ENCODE data around the gene MBOAT7.

GRCh38 chr19:54201172-54201701, 11.9 kb upstream of the MBOAT7 start:
- TF ChIP-seq, protein P1, sequence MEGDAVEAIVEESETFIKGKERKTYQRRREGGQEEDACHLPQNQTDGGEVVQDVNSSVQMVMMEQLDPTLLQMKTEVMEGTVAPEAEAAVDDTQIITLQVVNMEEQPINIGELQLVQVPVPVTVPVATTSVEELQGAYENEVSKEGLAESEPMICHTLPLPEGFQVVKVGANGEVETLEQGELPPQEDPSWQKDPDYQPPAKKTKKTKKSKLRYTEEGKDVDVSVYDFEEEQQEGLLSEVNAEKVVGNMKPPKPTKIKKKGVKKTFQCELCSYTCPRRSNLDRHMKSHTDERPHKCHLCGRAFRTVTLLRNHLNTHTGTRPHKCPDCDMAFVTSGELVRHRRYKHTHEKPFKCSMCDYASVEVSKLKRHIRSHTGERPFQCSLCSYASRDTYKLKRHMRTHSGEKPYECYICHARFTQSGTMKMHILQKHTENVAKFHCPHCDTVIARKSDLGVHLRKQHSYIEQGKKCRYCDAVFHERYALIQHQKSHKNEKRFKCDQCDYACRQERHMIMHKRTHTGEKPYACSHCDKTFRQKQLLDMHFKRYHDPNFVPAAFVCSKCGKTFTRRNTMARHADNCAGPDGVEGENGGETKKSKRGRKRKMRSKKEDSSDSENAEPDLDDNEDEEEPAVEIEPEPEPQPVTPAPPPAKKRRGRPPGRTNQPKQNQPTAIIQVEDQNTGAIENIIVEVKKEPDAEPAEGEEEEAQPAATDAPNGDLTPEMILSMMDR (conservative IDR thresholded peaks at IDR 0.05; ENCODE audit: low read length): no peak
- TF ChIP-seq EZH2phosphoT487 (IDR thresholded peaks at IDR 0.05; ENCODE audit: borderline replicate concordance, low read depth, low read length): no peak
